AG04449 (cell line): Measurements from ENCODE around the gene RABGAP1.
A peak's percentile ranks its signal among the peaks of the same experiment; 100 is the strongest.

Experiments
- CTCF ChIA-PET: fragments of 350-600 bp; formaldehyde crosslinking; extraction: SDS; loops from one replicate; lab custom pipeline; 2021; ENCODE audit warnings: antibody characterized with exemption; lab: Yijun Ruan, JAX
- POLR2A ChIA-PET: fragments of 400-600, 350-600 bp; formaldehyde crosslinking; extraction: SDS; loops from one replicate; lab custom pipeline; 2020; ENCODE audit warnings: antibody characterized with exemption, inconsistent platforms; lab: Yijun Ruan, JAX
- DNase-seq: peaks from one replicate; pipeline ENCODE4 v3.0.0-alpha.2; 2010; ENCODE audit warnings: low read depth, low spot score
- H3K4me3 ChIP-seq: 2 replicates; pipeline ENCODE4 v1.5.1; 2011; ENCODE audit warnings: low read depth, mild to moderate bottlenecking, control low read depth, low read length
- TF ChIP-seq, protein P1 (sequence below): IDR thresholded peaks from one replicate; pipeline ENCODE4 v1.5.1; 2011; ENCODE audit warnings: mild to moderate bottlenecking, moderate library complexity, low read length, control low read depth, inconsistent platforms; ENCODE audit not compliant: insufficient read depth; ENCODE audit errors: missing control alignments

RABGAP1 gene

DNA sequence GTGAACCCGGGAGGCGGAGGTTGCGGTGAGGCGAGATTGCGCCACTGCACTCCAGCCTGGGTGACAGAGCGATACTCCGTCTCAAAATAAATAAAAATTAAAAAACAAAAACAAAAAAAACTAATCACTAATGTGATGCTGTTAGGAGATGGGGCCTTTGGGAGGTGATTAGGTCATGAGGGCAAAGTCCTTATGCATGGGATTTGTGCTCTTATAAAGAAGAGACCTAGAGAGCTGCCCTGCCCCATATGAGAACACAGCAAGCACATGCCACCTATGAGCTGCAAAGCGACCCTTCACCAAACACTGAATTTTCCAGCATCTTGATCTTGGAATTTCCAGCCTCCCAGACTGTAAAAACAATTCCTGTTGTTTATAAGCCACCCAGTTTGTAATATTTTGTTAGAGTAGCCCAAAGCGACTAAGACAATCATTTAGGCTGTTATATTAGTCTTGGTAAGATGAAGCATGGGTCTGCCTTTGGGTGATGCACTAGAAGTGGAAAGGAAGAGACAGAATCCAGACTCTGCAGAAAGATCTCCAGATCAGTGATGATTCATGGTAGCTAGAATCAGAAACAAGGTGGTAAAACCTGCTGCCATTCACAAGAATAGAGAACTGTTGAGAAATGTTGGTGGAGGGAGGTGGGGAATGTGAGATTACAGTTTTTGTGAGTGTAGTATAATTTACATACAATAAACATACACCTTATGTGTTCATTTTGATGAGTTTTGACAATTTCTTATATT, 118.8 kb downstream of the RABGAP1 start:
- H3K4me3 ChIP-seq = no peak overlapping the region
- POLR2A ChIA-PET = no interaction called here
- CTCF ChIA-PET = interaction anchor here (2.1 kb wide), 1 partner anchor 12 kb away, joined by 5 read pairs; no protein-coding TSS in a partner anchor
- TF ChIP-seq, protein P1, sequence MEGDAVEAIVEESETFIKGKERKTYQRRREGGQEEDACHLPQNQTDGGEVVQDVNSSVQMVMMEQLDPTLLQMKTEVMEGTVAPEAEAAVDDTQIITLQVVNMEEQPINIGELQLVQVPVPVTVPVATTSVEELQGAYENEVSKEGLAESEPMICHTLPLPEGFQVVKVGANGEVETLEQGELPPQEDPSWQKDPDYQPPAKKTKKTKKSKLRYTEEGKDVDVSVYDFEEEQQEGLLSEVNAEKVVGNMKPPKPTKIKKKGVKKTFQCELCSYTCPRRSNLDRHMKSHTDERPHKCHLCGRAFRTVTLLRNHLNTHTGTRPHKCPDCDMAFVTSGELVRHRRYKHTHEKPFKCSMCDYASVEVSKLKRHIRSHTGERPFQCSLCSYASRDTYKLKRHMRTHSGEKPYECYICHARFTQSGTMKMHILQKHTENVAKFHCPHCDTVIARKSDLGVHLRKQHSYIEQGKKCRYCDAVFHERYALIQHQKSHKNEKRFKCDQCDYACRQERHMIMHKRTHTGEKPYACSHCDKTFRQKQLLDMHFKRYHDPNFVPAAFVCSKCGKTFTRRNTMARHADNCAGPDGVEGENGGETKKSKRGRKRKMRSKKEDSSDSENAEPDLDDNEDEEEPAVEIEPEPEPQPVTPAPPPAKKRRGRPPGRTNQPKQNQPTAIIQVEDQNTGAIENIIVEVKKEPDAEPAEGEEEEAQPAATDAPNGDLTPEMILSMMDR = no peak
- no peak for DNase-seq

DNA sequence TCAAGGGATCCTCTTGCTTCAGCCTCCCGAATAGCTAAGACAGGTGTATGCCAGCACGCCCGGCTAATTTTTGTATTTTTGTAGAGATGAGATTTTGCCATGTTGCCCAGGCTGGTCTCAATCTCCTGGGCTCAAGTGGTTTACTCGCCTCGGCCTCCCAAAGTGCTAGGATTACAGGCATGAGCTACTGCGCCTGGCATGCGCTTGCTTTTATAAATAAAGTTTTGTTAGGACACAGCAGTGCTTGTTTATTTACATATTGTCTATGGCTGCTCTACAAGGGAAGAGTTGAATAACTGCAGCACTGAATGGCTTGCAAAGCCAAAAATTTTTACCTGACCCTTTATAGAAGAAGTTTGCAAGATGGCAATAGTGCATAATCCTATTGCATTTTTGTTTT, 120.4 kb downstream of the RABGAP1 start:
- POLR2A ChIA-PET = no interaction called here
- H3K4me3 ChIP-seq = no peak overlapping the region
- CTCF ChIA-PET = interaction anchor here (2.1 kb wide), 1 partner anchor 10 kb away, joined by 5 read pairs; no protein-coding TSS in a partner anchor
- TF ChIP-seq, protein P1 = no peak
- DNase-seq = no peak

DNA sequence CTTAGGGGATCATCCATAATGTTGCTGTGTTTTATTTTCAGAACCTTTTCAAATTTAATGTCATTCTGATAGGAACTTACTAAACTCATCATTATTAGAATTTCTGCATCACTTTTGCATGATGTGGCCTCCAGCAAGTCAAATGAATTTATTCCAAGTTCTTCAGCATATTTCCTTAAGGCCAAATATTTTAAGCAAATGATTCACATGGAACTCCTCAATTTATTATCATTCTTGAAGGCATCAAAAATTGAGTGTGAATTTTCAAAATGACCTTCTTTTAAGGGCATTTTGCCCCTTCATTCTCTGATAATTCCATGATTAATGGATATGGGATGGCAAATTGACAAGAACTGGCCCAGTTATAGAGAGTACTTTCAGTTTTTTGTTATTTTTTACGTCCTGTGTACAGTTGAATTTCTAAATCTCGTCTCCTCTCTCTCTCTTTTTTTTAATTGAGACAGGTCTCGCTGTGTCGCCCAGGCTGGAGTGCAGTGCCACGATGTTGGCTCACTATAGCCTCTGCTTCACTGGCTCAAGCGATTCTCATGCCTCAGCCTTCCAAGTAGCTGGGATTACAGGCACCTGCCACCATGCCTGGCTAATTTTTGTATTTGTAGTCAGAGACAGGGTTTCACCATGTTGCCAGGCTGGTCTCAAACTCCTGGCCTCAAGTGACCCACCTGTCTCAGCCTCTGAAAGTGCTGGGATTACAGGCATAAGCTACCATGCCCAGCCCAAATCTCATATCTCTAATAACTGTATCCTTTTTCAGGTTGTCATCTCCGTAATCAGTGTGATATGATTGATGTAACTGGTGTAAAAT, 121.7 kb downstream of the RABGAP1 start:
- no peak overlapping the region for H3K4me3 ChIP-seq
- TF ChIP-seq, protein P1 = no peak
- ChIA-PET POLR2A (interaction anchor here (1.0 kb wide), 1 partner anchor 13 kb away, joined by 6 read pairs; no protein-coding TSS in a partner anchor), CTCF (interaction anchor here (1.0 to 2.3 kb wide), 4 partner anchors 10 to 287 kb away, joined by 3 to 11 read pairs (median 4); no protein-coding TSS in a partner anchor)
- no peak for DNase-seq

DNA sequence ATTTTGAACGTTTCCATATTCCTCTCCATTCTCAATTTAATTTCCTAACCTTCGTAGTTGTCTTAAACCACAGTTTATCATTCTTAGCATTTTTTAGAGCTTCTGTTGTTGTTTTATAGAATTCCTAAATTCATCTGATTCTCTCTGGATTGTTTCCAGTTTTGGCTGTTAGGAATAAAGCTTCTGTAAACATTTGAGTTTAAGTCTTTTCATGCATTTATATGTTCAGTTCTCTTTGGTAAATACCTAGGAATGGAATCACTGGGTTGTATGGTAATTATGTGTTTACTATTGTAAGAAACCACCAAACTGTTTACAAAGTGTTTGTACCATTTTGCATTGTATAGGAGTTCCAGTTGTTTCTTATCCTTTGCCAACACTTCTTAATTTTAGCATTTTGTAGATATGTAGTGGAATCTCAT, 122.4 kb downstream of the RABGAP1 start:
- ChIA-PET POLR2A (interaction anchor here (1.0 kb wide), 1 partner anchor 14 kb away, joined by 6 read pairs; no protein-coding TSS in a partner anchor), CTCF (interaction anchor here (1.4 to 2.3 kb wide), 2 partner anchors 9 to 14 kb away, joined by 5 to 11 read pairs; no protein-coding TSS in a partner anchor)
- peak; percentile 55 for DNase-seq
- TF ChIP-seq, protein P1 = no peak
- H3K4me3 ChIP-seq = no peak overlapping the region

DNA sequence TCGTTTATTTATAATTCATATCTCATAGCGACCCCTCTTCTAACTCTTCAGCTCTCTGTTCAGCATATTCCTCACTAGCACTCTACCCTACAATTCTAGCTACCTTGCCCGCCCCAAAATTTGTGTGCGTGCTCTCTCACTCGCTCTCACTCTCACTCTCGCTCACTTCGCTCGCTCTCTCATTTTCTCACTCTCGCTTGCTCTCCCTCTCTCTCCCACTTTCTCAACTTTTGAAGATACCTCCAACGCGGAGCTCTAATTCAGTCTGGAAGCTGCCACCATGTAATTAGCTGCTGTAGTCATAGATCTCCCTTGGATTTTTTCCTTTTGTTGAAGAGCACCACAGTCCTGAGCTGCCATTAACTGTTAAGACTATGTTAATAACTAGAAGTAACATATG, 123.1 kb downstream of the RABGAP1 start:
- ChIA-PET CTCF (interaction anchor here (1.4 to 2.3 kb wide), 2 partner anchors 9 to 15 kb away, joined by 5 to 11 read pairs; no protein-coding TSS in a partner anchor), POLR2A (no interaction called here)
- TF ChIP-seq, protein P1 = no peak
- no peak overlapping the region for H3K4me3 ChIP-seq
- DNase-seq = no peak

DNA sequence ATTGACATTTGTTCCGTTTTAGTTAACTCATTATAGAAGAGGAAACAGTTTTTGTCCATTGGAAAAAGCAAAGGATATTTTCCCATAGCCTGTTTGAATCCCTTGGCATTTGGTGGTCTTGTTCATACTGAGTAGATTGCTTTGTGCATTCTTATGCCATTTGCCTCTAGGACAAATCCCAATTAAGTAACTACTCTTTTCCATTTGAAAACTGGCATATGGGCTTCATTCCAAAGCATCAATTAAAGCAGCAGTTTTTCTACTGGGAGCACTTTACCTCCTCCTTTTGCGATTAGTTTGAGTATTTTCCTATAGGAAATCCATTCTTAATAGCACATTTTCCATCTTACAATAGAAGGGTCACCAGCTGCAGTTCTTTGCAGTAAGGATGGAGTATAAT, 123.9 kb downstream of the RABGAP1 start:
- H3K4me3 ChIP-seq = no peak overlapping the region
- POLR2A ChIA-PET = no interaction called here
- CTCF ChIA-PET = interaction anchor here (2.3 kb wide), 1 partner anchor 16 kb away, joined by 11 read pairs; no protein-coding TSS in a partner anchor
- no peak for DNase-seq
- TF ChIP-seq, protein P1 = no peak
